Gastroesophageal sphincter (tissue), 3 donors: Measurements from ENCODE around the gene NFAT5.

Experiments
- POLR2AphosphoS5 ChIP-seq: sonication (generic); formaldehyde crosslinking; IDR thresholded peaks from one replicate; pipeline ENCODE4 v1.6.1; 2017; ENCODE audit warnings: antibody characterized with exemption
- TF ChIP-seq, protein P1 (sequence below), 4 experiments: fragments of 200-600 bp in 2 of 4; fragments of 450-650 bp in 2 of 4; sonication (generic) in 1 of 4; IDR thresholded peaks; one replicate each; pipeline ENCODE4 v1.5.1; 2017 to 2019; ENCODE audit warnings: antibody characterized with exemption in 4 of 4, mild to moderate bottlenecking in 2 of 4, moderate library complexity in 2 of 4

DNA sequence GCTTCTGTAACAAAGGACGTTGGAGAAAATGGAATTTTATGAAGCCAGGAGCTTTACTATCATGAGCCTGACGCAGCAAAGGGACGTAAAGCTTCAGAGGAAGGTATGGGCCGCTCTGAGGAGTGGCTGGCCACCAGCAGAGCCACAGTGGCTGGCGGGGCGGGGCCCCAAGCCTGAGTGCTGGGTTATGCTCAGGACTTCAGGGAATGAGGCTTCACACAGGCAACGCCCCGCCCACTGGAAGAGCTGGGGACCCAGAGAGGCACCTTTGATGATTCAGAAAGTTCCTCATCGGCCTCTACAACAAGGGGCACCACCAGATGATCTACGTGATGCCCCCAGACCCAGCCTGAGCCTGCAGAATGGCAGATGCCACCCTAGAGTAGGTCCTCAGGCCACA, 180.2 kb downstream of the NFAT5 start:
- TF ChIP-seq, protein P1, sequence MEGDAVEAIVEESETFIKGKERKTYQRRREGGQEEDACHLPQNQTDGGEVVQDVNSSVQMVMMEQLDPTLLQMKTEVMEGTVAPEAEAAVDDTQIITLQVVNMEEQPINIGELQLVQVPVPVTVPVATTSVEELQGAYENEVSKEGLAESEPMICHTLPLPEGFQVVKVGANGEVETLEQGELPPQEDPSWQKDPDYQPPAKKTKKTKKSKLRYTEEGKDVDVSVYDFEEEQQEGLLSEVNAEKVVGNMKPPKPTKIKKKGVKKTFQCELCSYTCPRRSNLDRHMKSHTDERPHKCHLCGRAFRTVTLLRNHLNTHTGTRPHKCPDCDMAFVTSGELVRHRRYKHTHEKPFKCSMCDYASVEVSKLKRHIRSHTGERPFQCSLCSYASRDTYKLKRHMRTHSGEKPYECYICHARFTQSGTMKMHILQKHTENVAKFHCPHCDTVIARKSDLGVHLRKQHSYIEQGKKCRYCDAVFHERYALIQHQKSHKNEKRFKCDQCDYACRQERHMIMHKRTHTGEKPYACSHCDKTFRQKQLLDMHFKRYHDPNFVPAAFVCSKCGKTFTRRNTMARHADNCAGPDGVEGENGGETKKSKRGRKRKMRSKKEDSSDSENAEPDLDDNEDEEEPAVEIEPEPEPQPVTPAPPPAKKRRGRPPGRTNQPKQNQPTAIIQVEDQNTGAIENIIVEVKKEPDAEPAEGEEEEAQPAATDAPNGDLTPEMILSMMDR (IDR thresholded peaks at IDR 0.05): no peak
- TF ChIP-seq POLR2AphosphoS5: no peak
